Esophagus squamous epithelium (tissue), 5 donors: ENCODE data around the gene SIN3B. TPM values are rescaled to one million over a fixed set of nuclear protein-coding genes. Genes with fewer than 3 reads are reported as not detected.

ENCODE experiments used
- DNase-seq: peaks from one replicate; lab custom pipeline; 2025; lab: John Stamatoyannopoulos, UW
- H3K27ac ChIP-seq, 4 donors: fragments of 200-600 bp; sonication (generic); one replicate each; pipeline ENCODE4 v1.5.1; 2016 to 2019; ENCODE audit warnings: mild to moderate bottlenecking in 1 of 4
- H3K27me3 ChIP-seq, 4 donors: fragments of 200-600 bp; sonication (generic); 1 replicate in 3 of 4; 2 replicates in 1 of 4; pipeline versions ENCODE4 v1.5.1 to v1.6.0; 2017 to 2021; ENCODE audit warnings: antibody characterized with exemption in 1 of 4
- H3K36me3 ChIP-seq, 3 donors: fragments of 200-600 bp; sonication (generic); one replicate each; pipeline ENCODE4 v1.5.1; 2016 to 2019
- H3K4me1 ChIP-seq, 3 donors: fragments of 200-600 bp; sonication (generic); one replicate each; pipeline ENCODE4 v1.5.1; 2017 to 2019
- H3K4me3 ChIP-seq, 4 donors: fragments of 200-600 bp; sonication (generic); 1 replicate in 3 of 4; 2 replicates in 1 of 4; pipeline ENCODE4 v1.5.1; 2016 to 2019; ENCODE audit warnings: mild to moderate bottlenecking in 2 of 4, moderate library complexity in 1 of 4
- H3K9me3 ChIP-seq, 3 donors: fragments of 200-600 bp; sonication (generic); one replicate each; pipeline ENCODE4 v1.5.1; 2016 to 2019
- CTCF ChIP-seq, 6 experiments: fragments of 450-650 bp in 4 of 6; fragments of 200-600 bp in 2 of 6; sonication (generic) in 2 of 6; IDR thresholded peaks; one replicate each; pipeline ENCODE4 v1.5.1; 2016 to 2019; ENCODE audit warnings: antibody characterized with exemption in 6 of 6, mild to moderate bottlenecking in 4 of 6, moderate library complexity in 4 of 6
- POLR2A ChIP-seq, 4 donors: fragments of 450-650 bp; IDR thresholded peaks; one replicate each; pipeline ENCODE4 v1.6.1; 2017; ENCODE audit warnings: antibody characterized with exemption in 4 of 4, mild to moderate bottlenecking in 4 of 4, moderate library complexity in 3 of 4
- WGBS, 2 donors: methylation state at CpG; one replicate each; pipeline ENCODE4 v1.1.5; 2018; 5-methylcytosine and 5-hydroxymethylcytosine counted together
- intact Hi-C: fragments of 100-400 bp; cut with DNase I; formaldehyde crosslinking; loops from one replicate; pipeline ENCODE4 v1.15.0; 2022
- total RNA-seq, 4 donors: library from RNA; depleted of rRNA; stranded (reverse); fragments of >200 nt; gene quantifications; one replicate each; pipeline ENCODE4 v1.1.0, GENCODE V29; 2016
- donor health status: DM: yes; HTN: yes; CAD: no.

The SIN3B gene
- total RNA-seq, 4 donors from 2014 or later, result 11.2 to 34.7 (median 28.5) TPM

DNA sequence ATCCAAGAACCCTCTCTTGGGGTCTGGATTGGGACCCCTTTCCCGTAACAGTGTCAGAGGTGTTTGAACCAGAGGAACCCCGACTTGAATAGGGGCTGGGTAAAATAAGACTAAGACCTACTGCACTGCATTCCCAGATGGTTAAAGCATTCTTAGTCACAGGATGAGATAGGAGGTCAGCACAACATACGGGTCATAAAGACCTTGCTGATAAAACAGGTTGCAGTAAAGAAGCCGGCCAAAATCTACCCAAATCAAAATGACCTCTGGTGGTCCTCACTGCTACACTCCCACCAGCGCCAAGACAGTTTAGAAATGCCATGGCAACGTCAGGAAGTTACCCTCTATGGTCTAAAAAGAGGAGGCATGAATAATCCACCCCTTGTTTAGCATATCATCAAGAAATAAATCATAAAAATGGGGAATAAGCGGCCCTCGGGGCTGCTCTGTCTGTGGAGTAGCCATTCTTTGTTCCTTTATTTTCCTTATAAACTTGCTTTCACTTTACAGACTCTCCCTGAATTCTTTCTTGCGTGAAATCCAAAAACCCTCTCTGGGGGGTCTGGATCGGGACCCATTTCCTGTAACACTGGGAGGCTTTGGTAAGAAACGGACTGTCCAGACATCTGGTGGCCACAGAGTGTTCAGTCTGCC, 4.4 kb upstream of the SIN3B start:
- no peak for TF ChIP-seq CTCF (IDR thresholded peaks at IDR 0.05)
- no peak for TF ChIP-seq POLR2A (IDR thresholded peaks at IDR 0.05)
- WGBS, 2 donors, result 13 to 31% methylated on average over 7 to 11 of the region's 11 CpGs
- H3K27ac ChIP-seq, result peak overlapping the region; percentile 50 to 81 (median 75)

DNA sequence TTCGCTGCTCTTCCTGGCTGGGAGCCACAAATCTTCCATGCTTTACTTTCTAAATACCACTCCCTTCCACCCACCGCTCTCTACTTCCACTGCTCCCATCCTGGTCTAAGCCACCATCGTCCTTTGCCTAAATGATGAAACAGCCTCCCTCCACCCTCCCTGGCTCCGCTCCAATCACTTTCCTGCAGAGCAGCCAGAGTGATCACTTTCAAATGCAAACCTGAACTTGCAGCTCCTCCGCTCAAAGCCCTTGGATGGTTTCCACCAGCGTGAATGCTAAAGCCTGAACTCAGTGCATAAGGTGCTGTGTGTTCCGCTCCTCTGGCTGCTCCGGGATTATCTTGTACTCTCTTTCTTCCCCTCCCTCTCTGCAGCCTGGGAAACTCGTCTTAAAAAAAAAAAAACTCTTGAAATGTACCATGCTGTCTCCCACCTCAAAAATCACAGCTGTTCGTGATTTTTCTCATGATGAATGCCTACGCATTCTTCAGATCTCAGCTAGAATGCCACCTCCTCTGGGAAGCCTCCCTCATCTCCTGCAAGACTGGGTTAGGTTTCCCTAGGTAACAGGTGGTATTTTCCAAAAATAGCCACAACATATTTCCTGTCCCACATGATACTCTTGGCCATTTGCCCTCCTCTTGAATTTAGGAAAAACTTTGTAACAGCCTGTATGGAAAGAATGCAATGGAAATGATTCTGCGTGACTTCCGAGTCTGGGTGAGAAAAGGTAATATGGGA, 3.7 kb upstream of the SIN3B start:
- H3K9me3 ChIP-seq, result no peaks in the 10 kb centered on the region
- 13 to 16% methylated on average over 13 of the region's 13 CpGs for WGBS, 2 donors
- no peak for TF ChIP-seq CTCF (IDR thresholded peaks at IDR 0.05)
- no peak for TF ChIP-seq POLR2A (IDR thresholded peaks at IDR 0.05)
- no peaks in the 10 kb centered on the region for H3K27me3 ChIP-seq
- H3K4me1 ChIP-seq, result peaks cover 20 to 65% (median 20%) of the 10 kb centered on the region in 3 donors
- H3K27ac ChIP-seq, result peak overlapping the region; percentile 50 to 81 (median 75)
- no peaks in the 10 kb centered on the region for H3K36me3 ChIP-seq
- no peak for DNase-seq
- intact Hi-C loops, result no loop called here
- H3K4me3 ChIP-seq, result peak overlapping the region; percentile 12 to 57 (median 38)

More for the DNA sequence above, 4.4 kb upstream of the SIN3B start:
- Histone ChIP-seq H3K4me1 (peaks cover 13 to 60% (median 13%) of the 10 kb centered on the region in 3 donors), H3K4me3 (peak overlapping the region; percentile 12 to 57 (median 38)), H3K36me3 (no peaks in the 10 kb centered on the region), H3K9me3 (no peaks in the 10 kb centered on the region), H3K27me3 (no peaks in the 10 kb centered on the region)
- intact Hi-C loops, result no loop called here
- no peak for DNase-seq

DNA sequence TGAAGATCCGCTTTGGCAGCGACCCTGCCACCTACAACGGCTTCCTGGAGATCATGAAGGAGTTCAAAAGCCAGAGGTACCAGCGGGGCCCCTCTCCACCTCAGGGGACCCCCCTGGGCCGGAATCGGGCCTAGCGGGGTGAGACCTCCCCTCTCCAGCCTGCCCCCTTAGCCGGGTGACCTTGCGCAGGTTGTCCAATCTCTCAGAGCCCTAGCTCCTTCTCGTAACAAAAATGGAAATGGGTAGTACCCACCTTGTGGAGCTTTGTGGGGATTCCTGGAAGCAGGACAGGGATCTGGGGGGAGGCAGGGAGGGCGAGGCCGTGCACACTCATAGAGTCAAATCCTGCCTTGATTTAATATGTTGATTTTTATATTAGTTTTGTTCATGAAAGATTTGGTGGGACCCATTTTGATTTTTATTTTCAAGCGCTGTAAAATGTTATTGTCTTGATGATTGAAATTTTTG, 658 bp downstream of the SIN3B start:
- H3K27me3 ChIP-seq, result no peaks in the 10 kb centered on the region
- intact Hi-C loops, result no loop called here
- WGBS, 2 donors, result 28 to 31% methylated on average over 3 to 4 of the region's 13 CpGs

GRCh38 chr19:16830679-16831078, 1.5 kb downstream of the SIN3B start:
- 40 to 51% methylated on average over 1 to 3 of the region's 3 CpGs for WGBS, 2 donors
- Histone ChIP-seq H3K9me3 (no peaks in the 10 kb centered on the region), H3K27ac (no peak overlapping the region), H3K4me1 (peaks cover 13 to 31% (median 14%) of the 10 kb centered on the region in 3 donors), H3K27me3 (no peaks in the 10 kb centered on the region), H3K36me3 (peaks cover 13 to 49% (median 24%) of the 10 kb centered on the region in 3 donors), H3K4me3 (peak overlapping the region in 2 of 4 donors; percentile 91 to 93)
- intact Hi-C loops, result no loop called here
- no peak for DNase-seq
- TF ChIP-seq POLR2A (IDR thresholded peaks at IDR 0.05) (no peak), CTCF (IDR thresholded peaks at IDR 0.05) (no peak)

More for the DNA sequence above, 658 bp downstream of the SIN3B start:
- TF ChIP-seq CTCF (IDR thresholded peaks at IDR 0.05) (no peak), POLR2A (IDR thresholded peaks at IDR 0.05) (no peak)
- Histone ChIP-seq H3K4me1 (peaks cover 18 to 38% (median 20%) of the 10 kb centered on the region in 3 donors), H3K4me3 (peak overlapping the region; percentile 91 to 99 (median 96)), H3K27ac (peak overlapping the region; percentile 87 to 93 (median 90)), H3K9me3 (no peaks in the 10 kb centered on the region), H3K36me3 (peaks cover 13 to 41% (median 24%) of the 10 kb centered on the region in 3 donors)
- DNase-seq, result no peak

DNA sequence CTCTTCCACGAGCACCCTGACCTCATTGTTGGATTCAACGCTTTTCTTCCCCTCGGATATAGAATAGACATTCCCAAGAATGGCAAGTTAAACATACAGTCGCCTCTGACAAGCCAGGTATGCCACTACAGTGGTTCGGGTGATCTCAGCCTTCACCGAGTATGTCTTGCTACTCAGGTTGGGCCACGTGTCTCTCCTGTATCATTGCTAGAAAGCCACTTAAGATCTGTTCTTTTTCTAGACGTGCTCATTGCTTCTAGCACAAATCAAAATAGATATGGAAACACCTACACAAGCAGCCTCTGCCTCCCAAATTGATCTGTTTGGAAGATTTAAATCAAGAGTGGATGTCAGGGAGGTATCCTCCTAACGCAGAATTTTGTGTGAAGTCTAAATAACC, 2.3 kb downstream of the SIN3B start:
- WGBS, 2 donors, result 92 to 94% methylated on average over 8 to 9 of the region's 9 CpGs

More for the DNA sequence above, 2.3 kb downstream of the SIN3B start:
- peaks cover 11 to 32% (median 13%) of the 10 kb centered on the region in 3 donors for H3K4me1 ChIP-seq
- no peak overlapping the region for H3K4me3 ChIP-seq
- H3K36me3 ChIP-seq, result peaks cover 17 to 57% (median 24%) of the 10 kb centered on the region in 3 donors
- DNase-seq, result no peak
- intact Hi-C loops, result no loop called here
- TF ChIP-seq POLR2A (IDR thresholded peaks at IDR 0.05), result no peak
- no peak for TF ChIP-seq CTCF (IDR thresholded peaks at IDR 0.05)
- no peaks in the 10 kb centered on the region for H3K27me3 ChIP-seq
- H3K27ac ChIP-seq, result no peak overlapping the region
- no peaks in the 10 kb centered on the region for H3K9me3 ChIP-seq
